Measurements from ENCODE around the gene OXSR1.

Gene OXSR1

DNA sequence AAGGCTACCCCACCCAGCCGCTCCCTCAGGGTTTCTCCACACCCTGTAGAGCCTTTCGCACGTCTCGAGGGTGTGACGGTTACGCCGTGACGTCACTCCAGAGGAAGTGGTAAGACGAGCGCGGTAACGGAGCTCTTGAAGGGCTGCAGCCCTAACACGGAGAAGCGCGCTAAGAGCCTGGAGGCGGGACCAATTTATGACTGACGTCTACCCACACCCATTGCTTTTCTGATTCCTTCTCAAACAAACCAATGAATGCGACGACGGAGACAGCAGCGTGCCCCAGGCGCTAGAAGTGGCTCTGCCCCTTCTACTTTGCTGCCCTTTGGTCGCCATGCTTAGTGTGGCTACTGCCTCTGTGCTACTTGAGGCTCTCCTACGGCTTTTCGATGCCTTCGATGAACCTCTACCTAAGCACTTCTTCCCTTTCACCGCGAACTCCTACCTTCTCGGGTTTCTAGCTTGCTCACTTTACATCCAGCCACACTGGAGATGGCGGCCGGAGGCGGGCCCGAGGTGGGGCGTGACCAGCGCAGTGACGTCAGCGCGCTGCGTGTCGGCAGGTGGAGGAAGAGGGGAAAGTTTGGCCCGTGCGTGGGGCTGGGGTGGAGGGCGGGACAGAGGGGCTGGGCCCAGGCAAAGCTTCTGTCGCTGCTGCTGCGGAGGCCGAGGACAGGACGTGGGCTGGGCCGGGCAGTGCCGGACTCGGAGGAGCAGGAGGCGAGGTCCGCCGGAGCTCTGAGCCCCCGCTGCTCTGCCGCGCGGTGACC, at the start of gene OXSR1:
OXSR1 (plus strand) TSS at position 586 of the 770 bp plus-strand sequence. CDS start 340 bp downstream, outside the sequence.
- DNase-seq (ENCODE audit: low read depth) = peak; percentile 93

DNA sequence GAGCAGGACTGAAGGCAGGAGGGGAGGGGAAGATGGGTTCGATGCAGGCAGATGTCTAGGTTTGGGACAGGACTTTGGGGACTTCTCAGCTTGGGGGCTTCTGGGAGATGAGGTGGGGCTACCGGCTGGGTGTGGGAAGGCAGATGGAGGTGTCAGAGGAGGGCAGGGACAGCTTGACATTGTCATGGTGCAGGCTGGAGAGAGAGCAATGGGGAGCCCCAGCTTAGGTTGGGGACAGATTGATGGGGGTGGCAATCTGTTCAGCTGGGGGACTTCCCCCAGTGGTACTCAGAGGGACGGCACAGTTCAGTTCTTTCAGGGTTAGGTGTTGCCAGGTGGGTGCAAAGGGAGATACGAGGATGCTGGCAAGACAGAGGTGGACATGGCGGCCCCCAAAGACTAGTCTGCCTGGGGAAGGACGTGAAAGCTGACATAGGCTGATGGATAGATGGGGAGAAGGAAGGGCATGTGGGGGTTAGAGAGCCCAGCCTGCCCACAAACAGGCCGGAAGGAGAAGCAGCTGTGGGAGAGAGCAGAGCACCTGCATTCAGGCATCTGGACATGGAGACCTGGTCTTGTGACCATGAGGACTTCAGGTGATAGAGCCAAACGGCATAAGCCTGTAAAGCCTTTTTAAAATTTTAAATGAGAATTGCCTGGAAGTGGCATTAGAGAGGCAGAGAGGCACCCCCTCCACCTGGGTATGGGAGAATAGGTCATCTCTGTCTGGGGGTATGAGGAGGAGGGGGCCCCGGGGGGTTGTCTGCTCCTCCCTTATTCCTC, 49.5 kb upstream of the OXSR1 start:
- no peak for DNase-seq (ENCODE audit: low read depth)

DNA sequence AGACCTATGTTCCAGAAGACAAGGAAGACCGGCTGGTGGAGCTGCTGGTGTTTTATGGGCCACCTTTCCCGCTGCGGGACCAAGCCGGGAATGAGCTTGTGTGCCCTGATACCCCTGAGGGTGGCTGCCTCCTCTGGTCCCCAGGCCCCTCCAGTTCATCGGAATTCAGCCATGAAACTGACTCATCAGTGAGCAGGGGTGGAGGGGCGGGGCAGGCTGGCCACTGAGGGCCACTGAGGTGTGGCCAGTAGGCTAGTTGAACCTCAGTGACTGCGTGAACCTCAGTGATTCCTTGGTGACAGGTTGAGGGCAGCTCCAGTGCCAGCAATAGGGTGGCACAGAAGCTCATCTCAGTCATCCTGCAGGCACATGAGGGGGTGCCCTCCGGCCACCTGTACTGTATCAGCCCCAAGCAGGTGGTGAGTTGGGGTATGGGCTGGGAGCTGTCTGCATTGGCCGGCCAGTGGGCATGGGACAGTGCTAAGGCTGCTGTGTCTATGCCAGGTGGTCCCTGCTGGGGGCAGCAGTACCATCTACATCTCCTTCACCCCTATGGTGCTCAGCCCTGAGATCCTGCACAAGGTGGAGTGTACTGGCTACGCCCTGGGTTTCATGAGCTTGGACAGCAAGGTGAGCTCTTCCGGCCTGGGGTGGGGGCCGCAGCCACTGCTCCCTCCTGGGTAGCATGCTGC, 48.7 kb upstream of the OXSR1 start:
- no peak for DNase-seq (ENCODE audit: low read depth)

DNA sequence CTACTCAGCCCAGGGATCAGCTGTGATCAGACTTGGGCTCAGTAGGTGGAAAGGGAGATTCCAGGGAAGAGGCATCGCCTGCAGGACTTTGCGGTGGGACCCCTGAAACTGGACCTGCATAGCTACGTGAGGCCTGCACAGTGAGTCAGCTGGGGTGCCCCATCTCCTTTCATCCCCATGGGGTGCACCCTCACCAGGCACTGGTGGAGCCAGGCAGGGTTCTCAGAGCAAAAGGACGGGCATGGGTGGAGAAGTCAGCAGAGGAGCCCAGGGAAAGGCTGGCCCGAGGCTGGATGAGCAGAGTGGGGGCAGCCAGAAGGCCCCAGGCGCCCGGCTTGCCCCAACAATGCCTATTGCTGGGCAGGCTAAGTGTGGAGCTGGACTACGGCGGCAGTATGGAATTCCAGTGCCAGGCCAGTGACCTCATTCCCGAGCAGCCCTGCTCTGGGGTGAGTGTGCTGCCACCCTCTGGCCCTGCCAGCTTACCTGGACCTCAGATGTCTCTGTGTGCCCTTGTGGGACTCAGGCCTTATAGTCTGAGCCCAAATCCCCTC, 48.1 kb upstream of the OXSR1 start:
- DNase-seq (ENCODE audit: low read depth) = no peak

DNA sequence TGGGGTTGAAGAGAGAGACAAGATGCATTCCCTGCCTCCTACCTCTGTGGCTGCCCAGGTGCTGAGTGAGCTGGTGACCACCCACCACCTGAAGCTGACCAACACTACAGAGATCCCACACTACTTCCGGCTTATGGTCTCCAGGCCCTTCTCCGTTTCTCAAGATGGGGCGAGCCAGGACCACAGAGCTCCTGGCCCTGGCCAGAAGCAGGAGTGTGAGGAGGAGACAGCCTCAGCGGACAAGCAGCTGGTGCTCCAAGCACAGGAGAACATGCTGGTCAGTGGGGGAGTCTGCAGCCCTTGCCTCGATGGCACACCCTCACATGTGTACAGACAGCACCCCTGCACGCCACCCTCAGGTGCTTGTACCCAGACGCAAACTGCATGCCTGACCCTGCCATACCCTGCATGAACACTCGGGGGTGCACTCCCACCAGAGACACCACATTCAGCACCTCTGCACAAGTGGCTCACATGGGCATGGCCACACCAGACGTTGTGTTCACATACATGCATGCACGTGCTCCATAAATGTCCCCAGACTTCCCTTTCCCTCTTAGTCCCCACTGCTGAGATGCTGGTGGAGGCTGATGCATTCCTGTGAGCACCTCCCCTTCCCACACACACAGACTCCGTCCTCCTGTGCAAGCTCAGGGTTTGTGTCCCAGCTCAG, 47.5 kb upstream of the OXSR1 start:
- peak; percentile 50 for DNase-seq (ENCODE audit: low read depth)

DNA sequence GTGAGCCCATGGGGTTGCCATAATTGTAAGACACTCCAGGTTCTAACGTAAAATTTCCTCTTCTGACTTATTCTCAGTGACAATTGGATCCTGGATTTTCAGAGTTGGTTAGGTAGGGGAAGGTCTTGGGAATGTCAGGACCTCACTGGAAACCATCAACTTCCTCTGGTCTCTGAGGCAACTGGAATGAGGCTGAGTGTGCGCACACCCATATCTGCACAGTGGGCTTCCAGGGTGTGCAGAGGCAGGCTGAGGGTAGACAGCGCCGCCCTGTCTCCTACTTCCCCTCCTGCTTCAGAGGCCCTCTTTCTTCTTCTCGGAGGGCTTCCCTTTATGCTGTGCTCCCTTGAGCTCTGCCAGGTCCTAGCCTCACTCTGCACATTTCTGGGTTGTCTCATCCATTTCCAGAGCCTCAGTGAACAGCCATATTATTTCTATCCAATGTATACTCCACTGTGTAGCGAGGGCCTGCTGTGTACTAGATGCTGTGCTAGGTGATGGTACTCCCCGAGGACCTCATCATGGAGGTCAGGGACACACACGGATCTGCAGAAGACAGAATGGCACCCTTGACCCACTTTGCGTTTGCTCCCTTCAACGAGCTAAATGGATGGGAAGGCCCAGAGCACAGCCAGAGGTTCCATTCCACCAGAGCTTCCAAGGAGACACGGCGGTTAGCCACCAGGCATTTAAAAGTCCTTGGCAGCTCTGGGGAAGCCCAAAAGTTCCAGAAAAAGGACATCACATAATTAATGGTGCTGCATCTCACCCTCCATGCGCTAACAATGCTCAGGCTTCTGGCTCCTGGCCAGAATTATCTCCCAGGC, 46.7 kb upstream of the OXSR1 start:
- DNase-seq (ENCODE audit: low read depth) = no peak

DNA sequence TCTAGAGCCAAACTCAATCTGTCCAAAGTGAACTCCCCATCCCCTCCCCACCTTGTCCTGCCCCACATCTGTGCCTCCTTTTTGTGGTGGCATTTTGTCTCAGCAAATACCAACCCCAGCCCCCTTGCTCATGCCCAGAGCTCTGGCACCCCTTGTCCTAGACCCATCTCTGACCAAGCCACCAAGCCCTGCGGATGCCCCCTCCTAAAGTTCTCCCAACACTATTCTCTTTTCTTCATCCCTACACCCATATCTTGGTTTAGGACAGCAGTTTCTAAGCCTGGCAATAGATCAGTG, 46.1 kb upstream of the OXSR1 start:
- DNase-seq (ENCODE audit: low read depth) = no peak

DNA sequence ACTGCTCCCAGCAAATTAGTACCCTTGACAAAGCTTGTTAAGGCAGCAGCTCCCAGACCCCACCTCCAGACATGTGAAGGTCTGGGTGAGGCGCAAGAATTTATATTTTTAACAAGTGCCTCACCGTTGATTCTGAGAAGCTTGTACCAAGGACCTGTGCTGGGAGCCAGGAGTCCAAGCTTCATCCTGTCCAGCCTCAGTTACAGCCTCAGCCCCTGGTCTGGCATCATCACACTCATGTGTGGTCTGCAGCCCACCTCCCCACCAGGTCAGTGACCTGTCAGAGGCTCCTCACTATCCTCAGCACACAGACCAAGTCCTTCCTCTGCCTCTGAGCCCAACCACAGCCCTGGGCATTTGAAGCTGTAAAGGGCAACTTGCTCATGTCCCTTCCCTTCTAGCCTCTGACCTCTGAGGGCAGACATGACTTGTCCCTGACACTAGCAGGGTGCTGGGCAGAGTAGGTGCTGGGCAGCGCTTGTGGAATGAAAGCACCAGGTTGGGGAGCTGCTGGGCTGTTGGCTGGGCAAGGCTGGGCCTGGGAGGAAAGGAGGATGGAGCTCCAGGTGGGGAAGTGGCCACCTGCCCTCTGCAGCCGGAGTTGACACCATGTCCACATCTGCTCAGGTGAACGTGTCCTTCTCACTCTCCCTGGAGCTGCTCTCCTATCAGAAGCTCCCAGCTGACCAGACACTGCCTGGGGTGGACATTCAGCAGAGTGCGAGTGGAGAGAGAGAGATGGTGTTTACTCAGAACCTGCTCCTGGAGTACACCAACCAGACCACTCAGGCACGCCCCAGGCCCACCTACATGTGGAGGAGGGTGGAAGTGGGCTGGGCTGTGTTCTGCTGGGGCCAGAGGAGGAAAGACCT, 45.3 kb upstream of the OXSR1 start:
- DNase-seq (ENCODE audit: low read depth) = no peak

DNA sequence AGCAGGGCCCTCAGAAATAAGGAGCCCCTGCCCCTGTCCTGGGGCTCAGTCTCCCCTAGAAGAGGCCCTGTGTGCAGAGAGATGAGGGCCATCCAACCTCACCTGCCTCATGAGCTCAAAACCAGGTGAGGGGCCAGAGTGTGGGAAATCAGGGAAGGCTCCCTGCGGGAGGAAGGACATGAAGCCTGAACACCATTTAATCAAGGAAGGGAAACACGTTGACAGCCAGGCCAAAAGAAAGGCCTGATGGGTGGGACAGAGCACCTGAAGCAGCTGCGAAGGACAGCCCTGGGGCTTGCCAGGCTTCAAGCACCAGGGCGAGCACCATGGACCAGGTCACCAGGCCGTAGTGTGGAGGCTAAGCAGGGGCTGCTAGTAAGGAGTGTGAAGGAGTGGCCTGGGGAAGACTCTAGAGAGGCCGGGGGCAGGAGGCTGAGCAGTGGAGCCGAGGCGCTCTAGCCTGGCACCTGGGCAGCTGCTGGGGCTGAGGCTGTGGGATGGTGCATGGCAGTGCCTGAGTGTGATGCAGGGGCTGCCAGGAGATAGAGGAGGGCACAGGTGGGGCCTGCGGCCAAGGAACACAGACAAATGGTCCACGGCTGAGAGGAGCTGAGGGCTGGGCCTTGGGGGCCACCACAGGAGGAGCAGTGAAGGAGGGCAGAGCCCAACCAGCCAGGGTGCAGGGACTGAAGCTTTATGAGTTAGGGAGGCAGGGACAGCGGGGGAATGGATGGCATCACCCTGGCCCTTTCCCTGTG, 44.5 kb upstream of the OXSR1 start:
- no peak for DNase-seq (ENCODE audit: low read depth)

DNA sequence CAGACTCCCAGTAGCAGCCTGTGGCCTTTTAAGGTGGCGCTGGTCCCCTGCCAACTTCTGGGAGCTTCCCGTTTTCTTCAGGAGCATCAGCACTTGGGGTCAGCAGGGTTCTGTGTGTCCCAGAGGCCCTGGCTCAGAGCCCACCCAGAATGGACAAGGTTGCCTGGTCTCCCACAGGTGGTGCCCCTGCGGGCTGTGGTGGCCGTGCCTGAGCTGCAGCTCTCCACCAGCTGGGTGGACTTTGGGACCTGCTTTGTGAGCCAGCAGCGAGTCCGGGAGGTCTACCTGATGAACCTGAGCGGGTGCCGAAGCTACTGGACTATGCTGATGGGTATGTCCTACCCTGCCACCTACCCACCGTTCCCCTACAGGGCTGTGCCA, 43.9 kb upstream of the OXSR1 start:
- no peak for DNase-seq (ENCODE audit: low read depth)

DNA sequence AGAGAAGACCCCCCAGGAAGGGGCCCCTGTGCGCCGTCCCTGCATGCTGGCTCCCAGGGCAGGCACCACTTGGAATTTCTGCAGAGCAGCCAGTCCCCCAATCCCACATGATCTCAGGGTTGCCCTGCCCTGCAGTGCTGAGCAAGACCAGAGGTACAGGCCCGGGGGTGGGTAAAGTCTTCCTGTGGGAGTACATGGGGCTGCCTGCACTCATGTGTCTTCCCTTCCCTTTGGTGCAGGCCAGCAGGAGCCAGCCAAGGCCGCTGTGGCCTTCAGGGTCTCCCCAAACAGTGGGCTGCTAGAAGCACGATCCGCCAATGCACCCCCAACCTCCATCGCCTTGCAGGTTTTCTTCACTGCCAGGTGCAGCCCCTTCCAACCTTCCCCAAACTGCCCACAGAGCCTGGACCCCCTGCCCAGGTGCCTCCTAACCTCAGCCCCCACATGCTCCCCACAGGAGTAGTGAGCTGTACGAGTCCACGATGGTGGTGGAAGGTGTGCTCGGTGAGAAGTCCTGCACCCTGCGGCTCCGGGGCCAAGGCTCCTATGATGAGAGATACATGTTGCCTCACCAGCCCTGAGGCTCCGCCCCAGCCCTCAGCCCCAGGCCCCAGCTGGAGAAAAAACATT, 43.4 kb upstream of the OXSR1 start:
- DNase-seq (ENCODE audit: low read depth) = no peak

DNA sequence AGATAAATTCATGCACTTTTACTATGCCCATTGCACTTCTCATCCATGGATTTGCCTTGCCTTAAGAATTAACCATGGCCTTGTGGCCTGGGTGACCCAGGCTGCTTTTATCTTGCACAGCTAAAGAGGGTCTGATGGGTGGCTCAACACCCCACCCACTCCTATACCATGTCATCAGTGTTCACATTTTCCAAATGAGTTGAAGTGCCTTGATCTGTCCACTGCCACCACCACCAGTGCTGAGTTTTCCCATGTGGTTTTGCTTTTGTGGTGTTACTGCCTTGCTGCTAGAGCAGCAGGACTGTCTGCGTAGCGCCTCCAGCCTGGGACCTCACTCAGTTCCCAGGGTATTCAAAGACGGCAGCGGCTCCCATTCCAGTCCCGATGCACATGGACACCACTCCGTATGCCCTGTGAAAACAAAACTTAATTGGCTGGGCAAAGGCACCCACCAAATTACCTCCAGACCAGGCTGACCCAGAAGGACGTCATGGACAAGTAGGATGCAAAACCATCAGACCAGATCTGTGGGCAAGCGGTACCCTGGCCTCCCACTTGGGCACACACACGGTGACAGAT, 42.5 kb upstream of the OXSR1 start:
- DNase-seq (ENCODE audit: low read depth) = no peak

DNA sequence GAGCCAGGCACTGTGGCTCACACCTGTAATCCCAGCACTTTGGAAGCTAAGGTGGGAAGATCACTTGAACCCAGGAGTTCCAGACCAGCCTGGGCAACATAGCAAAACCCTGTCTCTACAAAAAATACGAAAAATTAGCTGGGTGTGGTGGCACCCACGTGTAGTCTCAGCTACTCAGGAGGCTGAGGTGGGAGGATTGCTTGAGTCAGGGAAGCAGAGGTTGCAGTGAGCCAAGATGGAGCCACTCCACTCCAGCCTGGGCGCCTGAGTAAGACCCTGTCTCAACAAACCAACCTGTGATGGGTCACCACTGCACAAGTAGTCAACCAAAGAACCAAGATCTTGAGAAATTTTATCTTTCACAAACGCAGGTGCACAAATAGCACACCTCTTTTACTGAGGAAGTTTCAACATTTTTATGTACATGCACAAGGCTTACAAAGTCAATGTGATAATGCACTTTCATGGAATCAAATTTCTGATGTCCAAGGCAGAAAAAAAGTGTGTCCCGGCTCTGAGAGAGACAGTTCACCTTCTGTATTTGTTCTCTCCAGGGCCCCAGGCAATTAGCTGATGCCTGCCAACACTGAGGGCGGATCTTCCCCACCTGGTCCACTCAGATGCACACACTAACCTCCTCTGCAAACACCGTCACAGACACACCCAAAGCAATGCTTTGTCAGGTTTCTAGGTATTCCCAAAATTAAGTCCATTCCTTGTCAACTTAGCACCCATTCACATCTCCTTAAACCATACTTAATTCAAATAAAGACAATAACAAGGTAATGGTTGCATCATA, 40.8 kb upstream of the OXSR1 start:
- DNase-seq (ENCODE audit: low read depth) = no peak

DNA sequence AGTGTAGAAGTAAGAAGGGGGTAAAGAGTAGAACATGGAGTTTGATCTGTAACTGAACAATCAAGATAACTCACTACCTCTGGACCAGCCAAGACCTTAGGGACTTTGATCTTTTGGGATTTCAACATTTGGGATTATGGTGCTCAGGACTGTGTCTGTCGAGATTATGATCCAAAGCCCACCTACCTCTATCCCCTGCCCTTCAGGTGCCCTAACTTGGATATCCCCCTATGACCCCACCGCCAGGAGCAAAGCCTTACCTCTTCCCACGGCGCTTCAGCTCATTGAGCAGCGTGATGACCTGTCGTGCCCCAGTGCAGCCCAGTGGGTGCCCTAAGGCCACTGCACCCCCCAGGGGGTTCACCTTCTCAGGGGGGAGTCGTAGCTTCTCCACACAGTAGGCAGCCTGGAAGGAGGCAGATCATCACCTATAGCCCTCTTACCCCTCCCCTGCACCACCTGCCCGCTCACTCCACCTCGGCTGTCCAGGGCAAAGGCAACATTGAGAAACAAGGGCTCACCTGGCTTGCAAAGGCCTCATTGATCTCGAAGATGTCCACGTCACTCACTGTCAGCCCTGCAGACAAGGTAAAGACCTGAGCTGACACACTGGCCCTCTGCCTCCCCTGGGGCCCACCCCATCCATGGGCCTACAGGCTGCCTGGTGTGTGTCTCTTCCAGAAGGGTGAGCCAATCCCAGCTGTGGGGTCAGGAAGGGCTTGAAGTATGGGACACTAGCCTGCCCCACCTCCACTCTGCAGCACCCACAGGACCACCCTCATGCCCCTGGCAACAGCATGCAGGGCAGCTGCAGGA, 39.8 kb upstream of the OXSR1 start:
- DNase-seq (ENCODE audit: low read depth) = no peak

DNA sequence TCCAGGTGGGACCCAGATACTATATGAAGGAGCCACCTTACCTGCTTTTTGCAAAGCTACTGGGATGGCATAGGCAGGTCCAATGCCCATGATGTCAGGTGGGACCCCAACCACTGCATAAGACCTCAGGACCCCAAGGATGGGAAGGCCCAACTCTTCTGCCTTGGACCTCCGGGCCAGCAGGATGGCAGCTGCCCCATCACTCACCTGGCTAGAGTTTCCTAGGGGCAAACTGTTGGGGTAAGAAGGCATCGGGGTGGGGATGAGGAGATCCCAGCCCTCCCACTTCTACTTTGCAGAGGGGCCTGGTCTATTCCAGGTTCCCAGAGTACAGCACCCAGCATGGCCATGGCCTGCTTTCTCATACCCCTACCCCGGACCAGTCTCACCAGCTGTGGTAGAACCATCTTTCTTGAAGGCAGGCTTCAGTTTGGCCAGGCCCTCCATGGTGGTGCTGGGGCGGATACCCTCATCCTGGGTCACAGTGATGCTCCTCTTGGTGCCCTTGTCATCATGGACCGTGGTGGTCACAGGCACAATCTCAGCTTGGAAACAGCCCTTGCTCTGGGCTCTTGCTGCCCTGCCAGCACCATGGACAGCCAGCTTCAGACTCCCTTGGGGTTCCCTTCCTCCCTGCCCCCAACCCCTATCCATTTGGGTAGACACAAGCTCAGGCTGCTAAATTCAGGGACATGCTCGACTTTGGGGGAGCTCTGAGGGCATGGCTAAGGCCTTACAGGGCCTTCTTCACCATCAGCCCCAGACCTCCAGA, 39.0 kb upstream of the OXSR1 start:
- no peak for DNase-seq (ENCODE audit: low read depth)

DNA sequence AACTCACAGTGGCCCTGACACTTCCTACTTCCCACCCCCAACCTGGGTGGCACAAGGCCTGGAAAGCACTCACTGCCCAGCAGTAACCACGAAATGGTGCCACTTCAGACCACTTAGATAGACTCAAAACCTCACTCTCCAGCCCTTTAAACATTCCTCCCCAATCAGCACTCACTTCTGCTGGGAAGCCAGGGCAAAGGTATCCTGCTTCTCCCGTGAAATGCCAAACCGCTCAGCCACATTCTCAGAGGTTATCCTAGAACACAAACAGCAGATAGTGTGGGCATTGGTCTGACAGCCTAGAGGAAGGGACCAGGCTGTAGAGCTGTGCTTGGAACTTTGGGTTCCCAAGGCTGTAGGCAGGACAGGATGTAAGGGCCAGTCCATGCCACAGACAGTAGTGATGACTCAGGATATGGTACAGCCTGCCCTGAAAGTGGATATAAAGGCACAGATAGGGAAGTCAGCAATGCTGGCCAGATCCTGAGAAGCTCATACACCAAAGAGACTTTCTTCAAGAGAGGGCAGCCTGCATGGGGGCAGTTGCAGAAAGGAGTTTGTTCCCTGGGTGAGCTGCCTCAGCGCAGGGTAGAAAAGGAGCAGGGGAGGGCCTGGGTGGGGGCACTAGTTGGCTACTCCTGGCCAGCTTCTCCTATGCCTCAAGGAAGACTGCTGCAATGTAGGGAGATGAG, 37.6 kb upstream of the OXSR1 start:
- DNase-seq (ENCODE audit: low read depth) = no peak
